GM12865 (cell line): ENCODE measurements around the gene IP6K1.
A peak's percentile ranks its signal among the peaks of the same experiment; 100 is the strongest.
"Not testable (repeated sequence)": the region's sequence is repeated elsewhere in the genome, so short reads cannot be mapped to it uniquely, and the experiment has no call there.

ENCODE experiments used
- DNase-seq: peaks from one replicate; pipeline ENCODE4 v3.0.0; 2010; ENCODE audit warnings: low read depth
- H3K4me3 ChIP-seq: 2 replicates; pipeline ENCODE4 v1.5.1; 2011; ENCODE audit warnings: mild to moderate bottlenecking, low read depth, low read length, control low read depth
- CTCF ChIP-seq: IDR thresholded peaks from 2 replicates; pipeline ENCODE4 v1.5.1; 2011; ENCODE audit warnings: low read length, control low read depth, low read depth, inconsistent platforms; ENCODE audit not compliant: insufficient read depth; ENCODE audit errors: missing control alignments

Gene IP6K1

DNA sequence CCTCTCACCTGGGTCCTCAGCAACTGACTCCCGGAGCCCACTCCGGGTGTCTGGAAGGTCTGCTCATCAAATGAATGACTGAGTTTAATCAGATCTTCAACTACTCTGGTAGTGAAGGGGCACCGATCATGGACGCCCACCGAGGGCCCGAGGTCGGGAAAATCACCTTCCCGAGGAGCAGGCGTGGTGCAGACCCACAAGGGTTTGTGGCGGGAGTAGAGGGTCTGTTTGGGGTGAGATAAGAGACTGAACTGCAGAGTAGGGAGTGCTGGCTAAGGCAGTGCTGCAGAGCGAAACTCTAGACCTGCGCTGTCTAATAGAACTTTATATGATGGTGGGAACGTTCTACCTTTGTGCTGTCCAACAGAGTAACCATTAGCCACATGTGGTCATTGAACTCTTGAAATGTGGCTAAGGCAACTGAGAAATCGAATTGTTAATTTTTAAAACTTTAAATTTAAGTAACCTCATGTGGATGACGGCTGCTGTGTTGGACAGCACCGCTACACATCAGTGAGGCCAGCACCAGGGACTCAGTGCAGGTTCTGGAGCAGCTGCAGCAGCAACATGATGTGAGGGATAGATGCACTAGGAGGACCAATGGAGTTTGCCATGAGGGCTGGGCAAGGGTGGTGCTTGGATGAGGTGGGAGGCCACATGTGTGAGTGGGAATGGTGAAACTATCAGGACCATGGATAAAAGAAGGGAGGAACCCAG, 96.3 kb downstream of the IP6K1 start:
- peak overlapping the region; percentile 94 for H3K4me3 ChIP-seq
- not testable (repeated sequence) for DNase-seq

GRCh38 chr3:49689046-49689907, 97.1 kb downstream of the IP6K1 start, which contains the start of the genes MST1 and RNF123:
Gene MST1, minus strand, starts transcription at chr3:49689474. Its CDS starts 783 bp downstream, at chr3:49688691.
Gene RNF123, plus strand, starts transcription at chr3:49689557. Its CDS starts 1,609 bp downstream, at chr3:49691166.
- H3K4me3 ChIP-seq = peak within 1 kb of the TSS; percentile 94
- peak; percentile 41 for TF ChIP-seq CTCF
- DNase-seq = peak; percentile 96

DNA sequence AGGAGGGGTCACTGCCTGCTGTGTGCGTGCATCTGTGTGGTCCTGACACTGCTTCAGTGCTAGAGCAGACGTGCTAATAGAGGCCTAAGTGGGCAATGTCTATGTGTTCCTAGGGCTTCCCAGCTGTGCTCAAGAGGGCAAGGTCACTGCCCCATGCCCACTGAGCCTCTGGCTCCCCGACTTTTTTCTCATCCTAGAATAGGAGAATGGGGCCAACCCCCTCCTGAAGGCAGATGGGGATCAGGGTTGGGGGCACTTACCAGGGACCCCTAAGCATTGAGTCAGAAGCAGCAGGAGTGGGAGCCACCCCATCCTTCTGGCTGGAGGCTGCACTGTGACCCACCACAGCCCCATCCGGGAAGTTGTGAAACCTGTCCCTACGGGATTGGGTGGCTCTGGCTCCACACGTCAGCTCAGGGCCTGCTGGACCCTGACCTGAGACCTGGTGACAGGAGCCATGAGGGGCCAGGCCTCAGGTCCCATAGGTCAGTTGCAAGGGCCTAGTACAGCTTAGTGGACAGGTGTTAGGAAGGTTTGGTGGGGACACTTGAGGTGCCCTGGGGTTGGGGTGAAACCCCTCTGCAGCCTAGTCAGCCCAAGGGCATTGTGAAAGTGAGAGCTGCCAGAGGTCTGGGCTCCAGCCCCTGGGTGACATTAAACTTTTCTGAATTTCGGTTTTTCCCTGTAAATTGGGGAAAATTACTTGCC, 97.8 kb downstream of the IP6K1 start:
- not testable (repeated sequence) for DNase-seq
- peak overlapping the region; percentile 94 for H3K4me3 ChIP-seq

- not testable (repeated sequence) for H3K4me3 ChIP-seq, DNase-seq
Measured at GRCh38 chr3:49687424-49687795, 98.9 kb downstream of the IP6K1 start.

DNA sequence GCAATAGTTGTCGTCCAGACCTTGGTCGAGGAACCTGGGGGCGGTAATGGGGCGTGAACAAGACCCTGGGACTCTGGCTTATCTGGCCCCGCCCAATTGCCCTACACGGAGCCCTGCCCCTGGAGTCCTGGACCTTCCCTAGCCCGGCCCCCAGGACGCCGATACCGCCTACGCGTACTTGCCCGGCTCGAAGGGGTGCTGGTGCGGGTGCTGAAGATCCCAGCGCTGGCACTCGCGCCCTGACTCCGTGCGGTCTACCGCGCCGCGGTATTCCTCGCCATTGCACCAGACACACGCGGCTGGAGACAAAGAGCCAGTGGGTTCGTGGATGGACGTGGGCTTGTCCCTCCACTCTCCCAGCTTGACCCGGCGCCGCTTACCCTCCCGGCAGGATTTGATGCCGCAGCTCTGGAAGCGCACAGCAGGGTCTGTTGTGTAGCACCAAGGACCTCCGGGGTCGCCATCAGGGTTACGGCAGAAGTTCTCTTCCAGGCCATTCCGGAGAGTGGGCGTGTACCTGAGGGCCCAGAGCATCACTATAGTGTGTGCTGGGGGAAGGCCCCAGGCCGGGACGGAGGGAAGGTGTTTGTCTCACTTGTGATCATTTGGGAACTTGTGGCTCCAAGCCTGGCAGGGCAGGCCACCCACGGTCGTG, 99.4 kb downstream of the IP6K1 start:
- DNase-seq, H3K4me3 ChIP-seq: not testable (repeated sequence)

DNA sequence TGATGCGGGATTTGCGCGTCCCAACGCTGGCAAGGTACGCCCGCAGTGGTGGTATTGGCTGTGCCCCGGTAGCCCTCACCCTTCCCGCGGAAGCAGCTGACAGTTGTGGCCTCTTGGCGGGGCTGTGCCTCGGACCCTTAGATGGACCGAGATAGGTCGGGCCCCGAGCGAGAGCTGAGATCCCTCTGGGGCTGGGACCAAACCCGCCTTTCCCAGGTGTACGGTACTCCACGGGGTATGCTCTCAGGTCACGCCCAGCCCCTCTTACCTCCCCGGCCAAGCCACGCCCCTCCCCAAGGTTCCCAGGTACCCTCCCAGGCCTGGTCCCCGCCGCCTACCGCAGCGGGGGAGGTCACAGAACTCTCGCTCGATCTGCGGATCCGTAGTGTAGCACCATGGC, 100.0 kb downstream of the IP6K1 start:
- H3K4me3 ChIP-seq, DNase-seq: not testable (repeated sequence)

DNA sequence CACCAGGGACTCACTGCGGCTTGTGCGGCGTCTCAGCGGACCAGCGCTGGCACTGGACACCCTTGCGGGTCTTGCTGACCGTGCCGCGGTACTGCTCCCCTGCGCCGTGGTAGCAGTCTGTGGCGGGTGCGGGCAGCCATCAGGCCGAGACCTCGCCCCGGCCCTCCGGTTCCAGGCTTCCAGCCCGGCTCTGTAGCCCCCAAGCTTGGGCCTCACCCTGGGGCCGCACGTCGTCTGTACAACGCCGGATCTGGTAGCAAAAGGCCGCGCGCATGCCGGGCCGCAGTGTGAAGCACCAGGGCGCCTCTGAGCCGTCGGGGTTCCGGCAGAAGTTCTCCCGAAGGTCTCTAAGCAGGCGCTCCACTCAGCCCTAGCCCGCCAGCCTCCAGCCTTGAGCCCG, 100.5 kb downstream of the IP6K1 start:
- H3K4me3 ChIP-seq, DNase-seq: not testable (repeated sequence)

DNA sequence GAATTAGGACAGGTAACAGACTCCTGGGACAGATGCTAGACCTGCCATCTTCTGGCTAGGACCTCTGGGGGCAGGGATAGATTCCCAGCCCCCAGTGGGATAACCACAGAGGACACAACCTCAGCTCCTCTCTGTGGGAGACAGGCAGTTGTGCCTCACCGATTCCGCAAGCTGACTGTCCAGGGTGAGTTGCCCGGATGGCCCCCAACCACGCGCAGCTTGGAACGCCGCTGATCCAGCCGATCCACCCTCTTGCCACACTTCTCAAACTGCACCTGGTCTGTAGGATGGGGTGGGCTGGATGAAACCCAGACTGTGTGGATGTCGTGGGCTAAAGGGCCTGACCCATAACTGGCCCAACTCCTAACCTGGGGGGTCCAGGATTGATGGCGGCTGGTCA, 101.2 kb downstream of the IP6K1 start:
- H3K4me3 ChIP-seq, DNase-seq: not testable (repeated sequence)

DNA sequence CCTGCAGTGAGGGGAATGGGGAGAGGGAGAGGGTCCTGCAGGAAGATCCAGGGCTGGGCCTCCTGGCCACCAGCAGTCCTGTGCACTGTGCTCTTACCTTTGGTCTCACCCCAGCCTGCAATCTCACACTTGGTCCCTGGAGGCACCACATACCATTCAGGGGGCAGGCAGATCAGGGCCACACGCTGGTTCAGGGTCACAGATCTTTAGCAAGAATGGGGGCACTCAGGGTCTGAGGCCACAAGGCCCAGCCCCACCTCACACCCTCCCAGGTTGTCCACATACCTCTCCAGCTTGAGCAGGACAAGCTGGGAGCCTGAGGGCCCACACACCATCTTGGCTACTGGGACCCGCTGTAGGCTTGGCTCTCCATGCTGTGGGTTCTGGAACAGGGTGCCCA, 101.9 kb downstream of the IP6K1 start:
- not testable (repeated sequence) for DNase-seq, H3K4me3 ChIP-seq

DNA sequence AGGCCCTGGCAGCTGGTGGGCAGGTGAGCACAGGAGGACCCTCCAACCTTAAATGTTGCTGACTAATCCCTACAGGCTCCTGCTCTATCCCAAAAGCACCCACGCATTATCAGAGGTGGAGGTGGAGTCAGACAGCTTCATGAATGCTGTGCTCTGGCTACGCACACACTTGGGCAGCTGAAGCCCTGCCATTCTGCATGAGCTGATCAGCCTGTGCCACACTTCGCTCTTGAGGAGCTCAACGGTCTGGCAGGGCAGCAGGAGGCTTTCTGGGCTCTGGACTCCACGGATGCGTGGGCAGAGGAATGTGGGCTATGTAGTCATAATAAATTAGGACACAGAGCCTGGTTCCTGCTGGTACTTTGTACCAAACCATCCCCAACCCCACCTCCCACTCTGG, 103.2 kb downstream of the IP6K1 start:
- TF ChIP-seq CTCF = no peak
- DNase-seq = no peak
- H3K4me3 ChIP-seq = no peak overlapping the region

- no peak for DNase-seq
- TF ChIP-seq CTCF = no peak
Measured at GRCh38 chr3:49681543-49681942, 104.8 kb downstream of the IP6K1 start.

More at GRCh38 chr3:49681543-49681942, 104.8 kb downstream of the IP6K1 start:
- H3K4me3 ChIP-seq = no peak overlapping the region
